Endothelial cell of umbilical vein (primary cell): Measurements from ENCODE around the gene P3H1. TPM values are rescaled to one million over a fixed set of nuclear protein-coding genes. Genes with fewer than 3 reads are reported as not detected.

Experiments used
- BruUV-seq: library from RNA; stranded (reverse); fragments of 400-500 nt; replicated peaks from 2 replicates; lab custom pipeline; 2021; lab: Mats Ljungman, UMichigan
- CTCF ChIA-PET: fragments of 300-600, 350-600 bp; sonication (Branson Sonifier 250); formaldehyde crosslinking; loops from one replicate; lab custom pipeline; 2021; ENCODE audit warnings: antibody characterized with exemption, inconsistent platforms; lab: Charles Lee
- POLR2A ChIA-PET: fragments of 300-600, 350-600 bp; sonication (Branson Sonifier 250); formaldehyde crosslinking; loops from one replicate; lab custom pipeline; 2021; ENCODE audit warnings: antibody characterized with exemption, inconsistent platforms; lab: Charles Lee
- DNase-seq: peaks from one replicate; pipeline ENCODE4 v3.0.0-alpha.2; 2011; ENCODE audit warnings: low read depth, low spot score
- FAIRE-seq: peaks from 2 replicates; lab custom pipeline; 2011; peaks lifted over from hg19 to GRCh38; lab: Jason Lieb, UNC
- H2AFZ ChIP-seq: 2 replicates; pipeline ENCODE4 v1.6.0; 2012; ENCODE audit warnings: low read depth, low read length, control low read depth, inconsistent platforms
- H3K27ac ChIP-seq: 2 replicates; pipeline ENCODE4 v1.5.1; 2011; ENCODE audit warnings: low read depth, mild to moderate bottlenecking, control low read depth, low read length, moderate library complexity; ENCODE audit not compliant: insufficient read depth
- H3K27me3 ChIP-seq, 2 experiments: 2 replicates each; pipeline versions ENCODE4 v1.6.0 to v1.6.1; 2011; ENCODE audit warnings: low read length in 2 of 2, mixed read lengths in 1 of 2; ENCODE audit not compliant: control insufficient read depth in 2 of 2, insufficient read depth in 2 of 2
- H3K36me3 ChIP-seq, 2 experiments: 2 replicates in 1 of 2; 3 replicates in 1 of 2; pipeline ENCODE4 v1.5.1; 2011; ENCODE audit warnings: low read length in 2 of 2, mild to moderate bottlenecking in 1 of 2, moderate library complexity in 1 of 2; ENCODE audit not compliant: control insufficient read depth in 2 of 2, insufficient read depth in 2 of 2; ENCODE audit errors: extremely low read depth in 1 of 2
- H3K4me1 ChIP-seq: 3 replicates; pipeline ENCODE4 v1.5.1; 2011; ENCODE audit warnings: mild to moderate bottlenecking, low read length; ENCODE audit not compliant: control insufficient read depth, insufficient read depth; ENCODE audit errors: extremely low read depth
- H3K4me2 ChIP-seq: 2 replicates; pipeline ENCODE4 v1.6.1; 2011; ENCODE audit warnings: low read length, control low read depth, mixed read lengths; ENCODE audit not compliant: insufficient read depth
- H3K4me3 ChIP-seq, 3 experiments: fragments of 200-600 bp in 1 of 3; sonication (generic), shearing (Covaris generic) in 1 of 3; replicated peaks in 1 of 3; 2 replicates each; pipeline ENCODE4 v1.5.1; 2011 to 2016; ENCODE audit warnings: control low read depth in 3 of 3, low read length in 3 of 3, mild to moderate bottlenecking in 2 of 3, inconsistent platforms in 1 of 3, low read depth in 1 of 3, moderate library complexity in 1 of 3; ENCODE audit not compliant: insufficient read depth in 1 of 3
- H3K79me2 ChIP-seq: 2 replicates; pipeline ENCODE4 v1.6.0; 2012; ENCODE audit warnings: low read length, inconsistent platforms; ENCODE audit not compliant: control insufficient read depth, insufficient read depth
- H3K9ac ChIP-seq: replicated peaks from 2 replicates; pipeline ENCODE3; 2011; ENCODE audit warnings: low read length, control low read depth; ENCODE audit not compliant: insufficient read depth; ENCODE audit errors: extremely low read depth
- H3K9me1 ChIP-seq: replicated peaks from 3 replicates; pipeline ENCODE4 v1.6.0; 2011; ENCODE audit warnings: mild to moderate bottlenecking, low read length; ENCODE audit not compliant: control insufficient read depth, insufficient read depth; ENCODE audit errors: extremely low read depth
- H3K9me3 ChIP-seq: replicated peaks from 2 replicates; pipeline ENCODE4 v1.5.1; 2012; ENCODE audit warnings: low read length, inconsistent platforms; ENCODE audit not compliant: control insufficient read depth, insufficient read depth
- H4K20me1 ChIP-seq: replicated peaks from 2 replicates; pipeline ENCODE3; 2011; ENCODE audit warnings: mild to moderate bottlenecking, low read length; ENCODE audit not compliant: control insufficient read depth, insufficient read depth; ENCODE audit errors: extremely low read depth
- CTCF ChIP-seq, 2 donors: IDR thresholded peaks; 1 replicate in 1 of 2; 2 replicates in 1 of 2; pipeline ENCODE4 v1.5.1; 2011; ENCODE audit warnings: low read length in 2 of 2, mild to moderate bottlenecking in 2 of 2, moderate library complexity in 2 of 2, control low read depth in 1 of 2, inconsistent platforms in 1 of 2, low read depth in 1 of 2; ENCODE audit not compliant: insufficient read depth in 1 of 2; ENCODE audit errors: extremely low read depth in 1 of 2
- EZH2 ChIP-seq: IDR thresholded peaks from 2 replicates; pipeline ENCODE4 v1.6.1; 2012; ENCODE audit warnings: borderline replicate concordance, low read depth, mild to moderate bottlenecking, moderate library complexity, low read length, inconsistent platforms; ENCODE audit not compliant: severe bottlenecking
- FOS ChIP-seq: IDR thresholded peaks from 2 replicates; pipeline ENCODE4 v1.6.1; 2011; ENCODE audit warnings: mild to moderate bottlenecking, low read length, moderate library complexity, borderline replicate concordance; ENCODE audit not compliant: insufficient read depth
- GATA2 ChIP-seq: IDR thresholded peaks from 2 replicates; pipeline ENCODE4 v1.7.0; 2011; ENCODE audit warnings: low read depth, mild to moderate bottlenecking, moderate library complexity, mixed read lengths, low read length; ENCODE audit not compliant: insufficient read length, insufficient read depth
- JUN ChIP-seq: IDR thresholded peaks from 2 replicates; pipeline ENCODE4 v1.6.1; 2011; ENCODE audit warnings: borderline replicate concordance, low read depth; ENCODE audit not compliant: insufficient read length, insufficient read depth
- MAX ChIP-seq: IDR thresholded peaks from 2 replicates; pipeline ENCODE4 v1.6.1; 2011; ENCODE audit not compliant: insufficient read depth, insufficient read length
- MYC ChIP-seq: IDR thresholded peaks from one replicate; pipeline ENCODE4 v1.6.1; 2011; ENCODE audit warnings: mild to moderate bottlenecking, low read depth, low read length
- POLR2A ChIP-seq: IDR thresholded peaks from 2 replicates; pipeline ENCODE4 v1.6.1; 2012; ENCODE audit warnings: low read depth, mild to moderate bottlenecking, control low read depth, low read length
- POLR2AphosphoS5 ChIP-seq: IDR thresholded peaks from 2 replicates; pipeline ENCODE4 v1.6.1; 2012; ENCODE audit warnings: low read depth, mild to moderate bottlenecking, control low read depth, low read length, moderate library complexity; ENCODE audit not compliant: insufficient read depth
- dilution Hi-C: fragments of 300-500 bp; cut with MboI; formaldehyde crosslinking; loops from one replicate; pipeline ENCODE4 v1.15.0; 2019; ENCODE audit warnings: low sequenced_read_pairs; ENCODE audit not compliant: extremely low pct_ligation_motif_present
- intact Hi-C: fragments of 100-400 bp; cut with micrococcal nuclease; formaldehyde crosslinking; loops from one replicate; pipeline ENCODE4 v1.10.0; 2022
- polyA plus RNA-seq, 4 experiments: library from polyadenylated mRNA; depleted of rRNA in 3 of 4; stranded (reverse) in 3 of 4; unstranded in 1 of 4; fragments of >200 nt; gene quantifications; 2 replicates each; pipeline versions ENCODE4 v1.2.1 to v1.2.3, GENCODE V29; 2011 to 2012; ENCODE audit warnings: missing spikeins in 1 of 4
- total RNA-seq: library from RNA; stranded (reverse); gene quantifications from 2 replicates; pipeline ENCODE4 v1.2.3, GENCODE V29; 2021

Gene P3H1
- total and polyA plus RNA-seq, 2 donors (not counting 3 experiments of a cell fraction or from before 2014, with no cell fraction given), result 136 to 194 TPM

- Histone ChIP-seq H3K27me3 (no peaks in the 10 kb centered on the region), H3K79me2 (no peaks in the 10 kb centered on the region), H3K9me1 (no peaks in the 10 kb centered on the region), H4K20me1 (no peaks in the 10 kb centered on the region), H3K9me3 (no peaks in the 10 kb centered on the region), H3K27ac (no peak overlapping the region), H2AFZ (no peak overlapping the region), H3K4me1 (no peaks in the 10 kb centered on the region), H3K4me2 (no peak overlapping the region), H3K36me3 (no peaks in the 10 kb centered on the region), H3K4me3 (no peak overlapping the region), H3K9ac (no peak overlapping the region)
- intact Hi-C loops, result no loop called here
- DNase-seq, result no peak
- dilution Hi-C loops, result no loop called here
- BruUV-seq, result no TSS peak
- POLR2A ChIA-PET, result no interaction called here
- no peak for FAIRE-seq
- CTCF ChIA-PET, result interaction anchor here (1.0 to 3.4 kb wide), 3 partner anchors 10 to 159 kb away, joined by 5 to 12 read pairs (median 7); no protein-coding TSS in a partner anchor
- TF ChIP-seq GATA2, result no peak
- TF ChIP-seq MAX, result no peak
- TF ChIP-seq JUN, result no peak
- no peak for TF ChIP-seq POLR2AphosphoS5
- TF ChIP-seq EZH2, result no peak
- TF ChIP-seq MYC, result no peak
- TF ChIP-seq CTCF (IDR thresholded peaks at IDR 0.05; ENCODE audit: extremely low read depth in 1 of 2, insufficient read depth in 1 of 2, low read depth in 1 of 2, low read length in 2 of 2), result no peak
- TF ChIP-seq FOS, result no peak
- TF ChIP-seq POLR2A, result no peak
These were observed 30.1 kb downstream of the P3H1 start for GRCh38 chr1:42736571-42737200.
